ENCODE results near the gene GDPD4. TPM values are rescaled to one million over a fixed set of nuclear protein-coding genes. Genes with fewer than 3 reads are reported as not detected.
"Not testable (repeated sequence)": the region's sequence is repeated elsewhere in the genome, so short reads cannot be mapped to it uniquely, and the experiment has no call there.

The GDPD4 gene, protein sequence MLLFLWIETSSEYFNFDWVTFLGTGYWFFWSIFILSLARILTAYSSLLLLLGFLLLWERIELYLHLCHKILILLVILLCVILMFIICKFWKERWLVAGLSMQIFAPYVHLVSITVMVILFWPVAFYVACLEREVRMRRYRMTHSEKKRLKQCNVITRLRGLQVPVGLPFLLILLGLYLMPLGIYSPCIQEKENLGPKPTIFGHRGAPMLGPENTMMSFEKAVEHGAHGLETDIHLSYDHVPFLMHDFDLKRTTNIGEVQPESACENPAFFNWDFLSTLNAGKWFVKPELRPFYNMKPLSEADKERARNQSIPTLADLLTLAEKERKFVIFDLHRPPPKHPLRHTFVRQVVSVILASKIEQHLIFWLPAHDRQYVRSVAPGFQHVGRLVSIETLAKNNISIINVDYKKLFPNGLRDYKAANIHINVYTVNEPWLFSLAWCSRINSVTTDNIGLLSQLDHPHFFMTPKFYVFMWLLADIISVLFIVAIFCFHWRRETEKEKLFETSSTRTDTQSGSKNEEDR
- total RNA-seq: not detected

DNA sequence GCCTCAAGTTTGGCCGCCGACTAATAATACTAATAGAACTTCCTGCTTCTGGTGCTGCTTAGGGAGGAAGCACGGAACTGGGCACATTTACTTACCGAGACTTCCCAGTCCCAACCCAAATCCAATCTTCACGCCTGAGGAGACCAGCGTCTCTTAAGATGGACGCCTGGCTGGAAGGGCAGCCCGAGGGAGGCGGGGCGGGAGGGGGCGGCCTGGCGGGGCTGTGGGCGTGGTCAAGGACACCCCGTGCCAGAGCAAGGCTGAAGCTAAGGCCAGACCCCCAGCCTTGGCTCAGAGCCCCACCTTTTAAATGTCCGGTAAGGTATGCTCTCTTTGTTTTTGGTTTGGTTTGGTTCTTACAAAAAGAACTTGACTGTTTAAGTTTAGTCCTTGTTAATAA, at the start of gene GDPD4:
Gene GDPD4 (minus strand): TSS at position 177 of the 400 bp plus-strand sequence. CDS start 16,549 bp downstream, outside the sequence.
- no peak for DNase-seq

DNA sequence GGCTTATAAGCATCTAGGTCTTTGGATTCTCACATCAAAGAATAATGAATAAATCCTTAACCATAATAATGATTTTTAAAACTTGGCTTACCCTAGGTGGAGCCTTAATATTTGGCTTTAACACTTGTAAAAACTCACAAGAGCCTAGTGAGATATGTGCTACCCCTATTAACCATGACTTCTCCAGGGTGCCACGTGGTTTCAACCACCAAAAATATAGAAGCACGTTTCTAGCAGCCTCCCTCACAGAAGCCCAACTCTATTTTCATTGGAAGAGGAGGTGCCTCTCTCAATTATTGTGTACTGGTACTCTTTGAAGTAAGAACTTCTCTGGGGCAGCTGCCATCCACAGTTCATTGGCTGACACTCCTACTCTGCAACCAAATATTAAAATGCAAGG, 46.5 kb upstream of the GDPD4 start:
- no peak for DNase-seq

DNA sequence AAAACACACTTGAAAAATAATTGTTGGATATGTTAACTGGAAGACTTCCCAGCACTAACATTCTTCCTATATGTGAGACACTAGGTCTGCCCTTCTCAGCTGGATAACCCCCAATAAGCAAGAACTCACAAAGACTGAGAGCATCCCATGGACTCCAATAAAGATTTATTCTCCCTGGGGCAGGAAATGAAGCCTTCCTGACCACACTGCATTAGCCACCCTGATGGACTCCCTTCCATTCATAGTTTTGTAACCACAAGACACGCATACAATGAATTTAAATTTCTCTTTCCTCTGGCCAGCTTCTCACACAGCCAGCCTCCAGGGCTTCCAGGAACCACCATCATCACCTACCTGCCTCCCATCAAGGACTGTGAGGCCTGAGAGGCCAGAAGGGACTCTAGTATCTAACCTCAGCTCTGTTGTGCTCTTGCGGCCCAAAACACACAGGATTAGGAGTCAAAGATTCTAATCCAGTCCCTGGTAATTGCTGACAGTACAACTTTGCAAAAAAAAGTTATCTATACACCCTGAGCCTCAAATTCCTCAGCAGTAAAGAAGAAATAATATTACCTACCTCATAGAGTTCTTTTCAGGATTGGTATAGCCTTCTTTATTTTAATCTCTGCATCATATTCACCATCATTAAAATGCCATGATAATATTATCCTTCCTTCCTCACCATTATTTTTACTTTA, 45.6 kb upstream of the GDPD4 start:
- DNase-seq: no peak

DNA sequence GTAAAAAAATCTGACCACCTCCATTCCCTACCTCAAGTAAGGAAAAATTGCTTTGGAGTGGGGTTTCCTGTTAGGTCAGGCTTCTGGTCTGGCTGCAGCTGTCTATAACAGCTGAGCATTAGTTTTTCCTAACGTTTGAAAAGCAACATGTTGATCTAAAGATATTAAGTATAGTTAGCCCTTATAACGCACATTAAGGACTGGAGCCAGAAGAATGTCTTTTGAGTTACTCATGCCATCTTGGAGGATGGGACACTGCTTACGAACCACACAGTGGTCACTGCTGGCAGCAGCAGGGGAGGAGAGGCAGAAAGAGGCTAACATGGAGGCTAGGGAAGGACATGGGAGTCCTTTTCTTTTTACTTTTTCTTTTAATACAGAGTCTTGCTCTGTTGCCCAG, 44.1 kb upstream of the GDPD4 start:
- DNase-seq: no peak

DNA sequence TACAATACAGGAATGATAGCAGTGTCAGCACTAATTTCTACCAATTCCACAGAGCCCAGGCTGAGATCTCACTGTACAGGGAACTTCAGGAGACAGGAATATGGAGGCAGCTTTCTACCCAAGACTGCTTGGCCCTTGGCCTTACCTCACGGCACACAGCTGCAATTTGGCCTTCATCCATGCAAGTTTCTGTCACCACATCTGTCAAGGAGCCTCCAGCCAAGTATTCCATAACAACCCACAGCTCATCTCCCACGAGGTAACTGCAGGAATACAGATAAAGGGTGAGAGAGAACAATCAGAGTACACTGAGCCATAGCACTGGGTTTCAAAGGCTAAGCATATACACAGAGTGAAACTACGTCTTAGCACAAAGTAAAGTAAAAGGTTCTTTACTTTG, 39.0 kb upstream of the GDPD4 start:
- no peak for DNase-seq

DNA sequence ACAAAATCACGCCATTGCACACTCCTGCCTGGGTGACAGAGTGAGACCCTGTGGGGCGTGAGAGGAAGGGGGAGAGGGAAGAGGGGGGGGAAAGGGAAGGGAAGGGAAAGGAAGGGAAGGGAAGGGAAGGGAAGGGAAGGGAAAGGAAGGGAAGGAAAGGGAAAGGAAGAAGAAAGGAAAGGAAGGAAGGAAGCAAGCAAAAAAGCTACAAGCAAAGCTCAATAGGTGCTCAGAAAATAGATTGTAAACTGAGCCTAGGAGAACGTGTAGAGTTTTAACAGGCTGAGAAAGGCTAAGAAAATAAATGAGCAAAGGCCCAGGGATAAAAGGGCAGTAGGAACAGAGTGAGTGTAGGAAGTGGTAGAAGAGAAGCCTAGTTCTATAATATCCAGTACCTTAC, 30.8 kb upstream of the GDPD4 start:
- no peak for DNase-seq

DNA sequence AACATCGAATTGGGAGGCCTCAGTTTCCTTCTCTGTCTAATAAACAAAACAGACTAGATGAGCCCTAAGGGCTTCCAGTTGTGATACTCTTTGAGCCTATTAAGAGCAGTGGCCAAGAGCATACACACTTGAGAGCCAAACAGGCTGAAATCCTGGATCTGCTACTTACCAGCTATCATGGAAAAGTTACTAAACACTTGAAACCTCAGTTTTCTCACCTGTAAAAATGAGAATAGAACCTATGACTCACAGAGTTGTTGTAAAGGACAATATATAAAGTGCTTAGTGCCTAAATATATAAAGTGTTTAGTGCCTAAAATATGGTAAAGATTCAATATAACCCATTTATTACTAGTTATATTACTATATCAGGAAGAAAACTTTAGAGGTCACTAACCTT, 23.7 kb upstream of the GDPD4 start:
- DNase-seq: no peak

DNA sequence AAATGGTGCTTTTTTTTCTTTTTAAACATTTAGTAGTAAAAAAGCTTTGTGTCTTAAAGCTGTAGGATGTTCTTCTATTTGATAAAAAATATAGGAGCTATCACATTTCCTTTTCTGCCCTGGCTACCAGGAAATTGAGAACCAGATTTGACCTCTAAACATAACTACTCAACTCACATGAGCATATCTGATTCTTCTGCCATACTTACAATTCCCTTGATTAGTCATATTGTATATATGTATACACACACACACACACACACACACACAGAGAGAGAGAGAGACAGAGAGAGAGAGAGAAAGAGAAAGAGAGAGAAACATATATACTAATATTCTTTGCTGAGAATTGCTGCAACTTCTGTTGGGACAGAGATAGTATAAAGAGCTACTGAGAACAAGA, 23.0 kb upstream of the GDPD4 start:
- DNase-seq: no peak

DNA sequence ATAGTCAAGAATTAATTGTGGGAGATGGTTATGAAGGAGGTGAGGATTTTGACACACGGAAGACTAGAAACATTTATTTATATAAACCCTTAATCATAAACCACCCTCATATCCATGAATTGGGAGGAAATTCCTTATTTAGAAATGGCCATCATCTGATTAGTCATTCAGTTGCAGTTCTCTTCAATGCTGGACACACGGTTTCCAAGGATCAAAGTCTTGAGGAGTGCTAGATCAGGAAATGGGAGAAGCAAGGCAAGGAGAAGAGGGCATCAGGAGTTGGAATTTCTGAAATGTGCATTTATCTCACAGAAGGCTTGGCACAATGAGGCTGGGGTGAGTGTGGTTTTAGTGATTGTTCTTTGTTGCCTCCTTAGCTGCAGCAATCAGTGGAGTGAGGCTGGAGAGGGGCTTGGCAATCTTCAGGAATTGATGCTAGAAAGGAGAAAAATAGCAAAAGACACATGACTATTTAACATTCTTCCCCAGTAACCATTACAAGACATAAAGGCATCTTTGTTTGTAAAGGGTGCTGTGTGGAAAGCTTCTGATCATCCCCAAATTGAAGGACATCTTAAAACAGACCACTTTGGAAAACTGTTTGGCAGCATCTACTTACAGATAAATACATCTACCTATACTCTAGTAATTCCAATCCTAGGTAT, 21.6 kb upstream of the GDPD4 start:
- DNase-seq: no peak

DNA sequence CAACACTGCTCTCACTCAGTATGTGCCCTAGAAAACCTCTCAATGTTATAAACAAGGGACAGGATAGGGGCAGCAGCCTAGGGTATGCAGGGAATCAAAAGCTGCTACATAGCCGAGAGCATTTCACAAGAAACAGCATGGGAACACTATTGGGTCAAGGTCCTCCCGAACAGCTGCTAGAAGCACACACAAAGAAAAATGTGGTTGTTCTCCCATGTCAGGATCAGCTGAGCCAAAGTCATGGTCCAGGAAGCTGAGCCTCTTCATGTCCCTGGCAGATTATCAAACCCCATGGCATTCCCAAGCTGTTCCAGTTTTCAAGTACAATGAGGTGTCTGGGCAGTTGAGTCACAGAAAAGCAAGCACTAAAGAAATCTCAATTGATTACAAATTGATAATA, 21.0 kb upstream of the GDPD4 start:
- no peak for DNase-seq

DNA sequence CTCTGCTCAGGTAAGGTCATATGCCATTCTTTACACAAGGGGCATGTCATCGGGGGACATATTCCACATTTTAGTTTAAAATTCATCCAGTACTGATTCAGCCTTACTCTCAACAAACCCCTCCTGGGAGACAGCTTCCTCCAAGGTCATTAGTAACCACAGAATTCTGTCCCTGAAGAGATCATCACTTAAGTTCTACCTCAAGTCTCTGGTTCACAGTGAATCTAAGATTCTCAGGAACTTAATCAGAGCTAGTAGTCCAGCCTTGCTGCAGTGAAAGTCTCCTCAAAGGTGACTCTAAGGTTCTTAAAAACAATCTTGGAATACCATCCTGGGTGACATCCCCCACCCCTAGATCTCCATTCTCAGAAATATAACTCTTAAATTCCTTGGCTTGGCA, 18.9 kb upstream of the GDPD4 start:
- no peak for DNase-seq

DNA sequence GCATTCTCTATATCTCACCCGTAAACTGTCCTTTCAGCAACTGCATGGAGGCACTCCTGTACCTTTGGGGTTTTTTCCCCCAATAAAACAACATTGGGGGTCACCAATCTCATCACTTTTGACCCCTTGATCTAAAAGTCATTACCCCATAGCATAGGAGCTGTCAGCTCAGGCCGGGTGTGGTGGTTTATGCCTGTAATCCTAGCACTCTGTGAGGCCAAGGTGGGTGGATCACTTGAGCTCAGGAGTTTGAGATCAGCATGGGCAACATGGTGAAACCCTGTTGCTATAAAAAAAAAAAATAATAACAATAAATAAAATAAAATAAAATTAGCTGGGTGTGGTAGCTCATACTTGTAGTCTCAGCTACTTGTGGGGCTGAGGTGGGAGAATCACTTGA, 17.1 kb upstream of the GDPD4 start:
- DNase-seq: no peak

DNA sequence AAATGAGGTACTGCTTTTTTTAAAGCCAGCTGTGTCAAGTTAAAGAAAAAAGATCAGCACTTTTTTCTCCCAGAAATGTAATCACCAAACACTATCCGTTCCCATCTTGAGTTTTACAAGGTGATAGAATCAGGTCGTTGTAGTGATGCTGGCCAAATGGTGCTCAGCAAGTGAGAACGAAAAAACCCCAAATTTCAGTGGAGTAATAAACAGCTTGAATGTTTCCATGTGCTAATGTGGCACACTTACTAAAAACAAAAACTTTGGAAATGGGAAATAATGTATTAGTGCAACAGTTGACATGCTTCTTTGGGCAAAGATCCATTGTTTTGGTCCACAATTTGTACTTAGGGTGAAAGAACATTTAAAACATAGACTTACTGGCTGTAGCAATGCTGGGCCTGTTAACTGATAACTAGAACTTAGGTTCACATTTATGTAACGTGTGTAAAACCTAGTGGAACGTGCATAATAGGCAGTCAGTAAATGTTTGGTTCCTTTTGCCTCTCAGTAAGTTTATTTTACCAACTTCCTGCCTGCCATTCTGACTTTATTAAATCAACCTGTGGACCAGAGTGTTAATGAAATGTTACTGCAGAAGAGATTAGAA, 15.4 kb upstream of the GDPD4 start:
- DNase-seq: no peak

DNA sequence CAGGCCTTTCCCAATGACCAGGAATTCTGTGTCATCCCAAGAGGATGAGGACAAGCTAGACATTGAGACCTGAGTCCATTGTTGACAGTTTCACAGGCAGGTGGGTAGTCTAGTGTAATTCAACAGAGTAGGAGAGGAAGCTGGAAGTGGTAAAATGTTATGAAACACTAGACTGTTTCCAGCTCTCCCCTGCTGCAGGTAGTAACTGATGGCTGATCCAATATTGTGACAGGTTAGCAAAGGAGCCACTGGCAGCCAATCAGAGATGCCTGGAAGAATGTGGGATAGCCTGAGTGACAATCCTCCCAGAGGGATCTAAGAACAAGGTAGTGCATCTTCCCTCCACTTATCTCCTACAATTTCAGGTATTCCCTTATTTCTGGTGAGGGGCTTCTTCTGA, 10.6 kb upstream of the GDPD4 start:
- no peak for DNase-seq

DNA sequence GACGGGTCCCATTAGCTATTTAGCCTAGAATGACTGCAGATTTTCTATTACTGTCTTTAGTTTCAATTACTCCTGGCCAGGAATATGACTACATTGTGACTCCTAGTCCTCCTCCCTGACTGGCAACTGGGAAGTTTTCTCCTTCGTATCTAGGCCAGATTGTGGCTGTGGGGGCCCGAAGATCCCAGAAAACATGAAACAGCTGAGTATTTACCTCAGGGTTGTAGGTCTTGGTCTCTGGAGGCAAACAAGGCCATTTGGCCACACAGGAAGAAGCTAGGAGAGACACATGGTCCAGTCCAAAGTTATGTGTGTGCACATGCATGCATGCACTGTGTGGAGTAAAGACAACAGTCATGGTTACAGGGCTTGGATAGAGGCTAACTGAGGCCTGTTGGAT, 10.2 kb upstream of the GDPD4 start:
- DNase-seq: no peak

DNA sequence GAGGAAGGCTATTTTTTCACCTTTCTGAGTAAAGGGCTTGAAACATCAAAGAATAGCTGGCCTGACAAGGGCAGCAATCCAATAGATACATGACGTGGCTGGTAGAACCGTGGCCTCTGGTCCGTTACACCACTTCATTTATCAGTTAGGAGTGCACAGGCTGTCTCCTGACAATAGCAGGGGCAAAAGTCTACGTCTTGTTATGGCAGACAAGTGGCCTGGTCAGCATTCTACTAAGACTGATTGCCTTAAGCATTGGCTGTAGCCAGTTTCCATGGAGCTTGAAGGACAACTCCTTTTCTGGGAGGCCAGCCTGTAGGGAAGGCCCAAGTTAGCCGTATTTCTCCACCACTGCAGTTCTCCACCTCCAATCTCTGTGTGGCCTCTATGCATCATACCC, 9.2 kb upstream of the GDPD4 start:
- no peak for DNase-seq

DNA sequence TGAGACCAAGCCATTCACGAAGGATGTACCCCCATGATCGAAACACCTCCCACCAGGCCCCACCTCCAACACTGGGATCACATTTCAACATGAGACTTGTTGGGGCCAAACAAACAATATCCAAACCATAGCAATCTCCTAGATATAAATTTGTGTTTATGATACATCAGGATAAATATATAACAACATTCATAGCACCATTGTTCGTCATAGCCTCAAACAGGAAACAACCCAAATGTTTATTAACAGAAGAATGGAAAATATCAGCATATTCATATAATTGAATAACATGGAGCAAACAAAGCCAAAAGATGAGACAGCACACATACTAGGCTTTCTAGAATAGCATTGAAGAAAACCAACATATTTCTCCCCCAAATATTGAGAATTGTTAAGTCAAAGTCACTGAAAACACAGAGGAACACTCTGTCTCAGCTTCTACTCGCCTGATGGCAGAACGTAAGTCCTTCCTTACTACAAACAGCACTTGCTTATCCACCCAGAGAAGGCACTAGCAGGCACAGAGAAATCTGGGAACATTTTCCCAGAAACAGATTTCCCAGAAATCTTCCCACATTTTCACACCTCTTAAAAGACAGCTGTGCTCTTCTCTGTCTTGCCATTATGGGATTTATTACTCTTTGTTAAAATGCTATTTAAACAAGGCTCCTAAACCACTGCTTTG, 8.1 kb upstream of the GDPD4 start:
- DNase-seq: no peak

DNA sequence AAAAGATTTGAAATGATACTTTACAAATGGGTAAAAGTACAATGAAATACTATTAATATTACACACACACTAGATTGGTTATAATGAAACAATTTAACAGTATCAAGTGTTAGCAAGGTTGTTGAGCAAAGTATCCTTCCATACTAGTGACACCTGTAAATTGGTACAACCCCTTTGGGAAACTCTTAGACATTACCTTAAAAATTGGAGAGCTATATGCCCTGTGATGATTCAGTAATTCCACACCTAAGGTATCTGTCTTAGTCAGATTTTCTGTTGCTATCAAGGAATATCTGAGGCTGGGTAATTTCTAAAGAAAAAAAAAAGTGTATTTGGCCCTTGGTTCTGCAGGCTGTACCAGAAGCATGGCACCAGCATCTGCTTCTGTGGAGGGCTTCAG, 7.4 kb upstream of the GDPD4 start:
- DNase-seq: no peak

DNA sequence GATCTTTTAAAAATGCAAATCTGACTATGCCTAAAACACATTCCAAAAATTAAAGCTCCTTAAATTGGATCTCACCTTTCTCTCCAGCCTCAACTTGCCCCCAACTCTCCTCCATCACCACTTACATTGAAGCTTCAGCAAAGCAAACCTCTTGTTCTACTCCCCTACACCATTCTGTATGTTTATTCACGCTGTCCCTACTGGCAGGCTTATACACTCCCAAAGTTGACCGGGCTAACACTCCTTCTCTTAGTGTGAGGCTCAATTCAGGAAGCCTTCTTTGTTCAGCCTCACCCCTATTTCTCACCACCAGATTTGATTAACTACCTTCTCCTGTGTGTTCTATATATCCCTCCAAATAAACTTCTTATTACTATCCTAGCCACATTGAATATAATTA, 1.8 kb upstream of the GDPD4 start:
- no peak for DNase-seq

DNA sequence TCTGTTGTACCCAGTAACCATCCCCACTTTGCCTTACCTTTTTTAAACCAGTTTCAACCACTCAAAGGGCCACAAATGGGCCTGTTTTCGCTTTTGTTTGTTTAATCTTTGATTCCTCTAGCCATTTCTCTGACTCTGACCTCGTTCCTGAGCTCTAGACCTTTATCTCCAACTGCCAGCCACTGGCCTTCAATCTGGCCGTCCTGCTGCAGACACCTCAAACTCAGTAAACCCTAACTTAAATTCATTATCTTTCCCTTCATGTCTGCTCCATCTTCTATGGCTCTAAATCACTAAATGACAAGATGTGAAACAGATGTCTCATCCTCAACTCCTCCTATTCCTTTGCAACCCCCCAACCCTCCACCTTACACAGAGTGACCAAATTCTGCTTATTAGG, 1.3 kb upstream of the GDPD4 start:
- DNase-seq: no peak

DNA sequence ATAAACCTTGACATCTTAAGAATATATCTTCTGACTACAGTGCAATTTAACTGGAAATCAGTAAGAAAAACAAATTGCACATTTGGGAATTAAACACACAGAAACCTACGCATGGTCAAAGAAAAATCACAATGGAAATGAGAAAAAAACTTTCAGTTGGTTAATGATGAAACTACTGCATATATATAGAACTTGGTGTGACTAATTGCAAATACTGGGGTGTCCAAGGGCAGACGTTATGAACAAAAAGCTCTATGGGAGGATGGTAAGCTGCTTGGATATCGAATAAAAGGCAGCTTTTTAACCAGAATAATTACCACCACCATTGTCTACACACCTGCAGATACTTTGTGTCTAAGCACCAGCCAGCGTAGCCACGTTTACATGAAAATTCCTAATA, 791 bp downstream of the GDPD4 start:
- DNase-seq: no peak

DNA sequence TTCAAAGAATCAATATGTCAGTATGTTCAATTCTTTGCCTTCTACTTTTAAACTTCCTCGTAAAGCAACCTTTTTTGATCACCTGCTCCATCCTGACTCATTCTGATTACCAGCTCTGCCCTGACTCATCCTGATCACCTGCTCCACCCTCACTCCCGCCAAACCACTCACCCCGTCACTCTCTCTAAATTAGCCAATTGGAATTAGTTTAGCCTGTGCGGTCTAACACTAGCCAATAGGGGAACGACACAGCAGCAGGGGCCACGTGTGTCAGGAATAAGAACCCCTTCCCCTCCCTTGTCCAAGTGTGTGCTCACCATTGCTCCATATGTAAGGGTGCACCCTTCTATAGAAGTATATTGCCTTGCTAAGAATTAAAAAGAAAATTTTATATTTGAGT, 1.5 kb downstream of the GDPD4 start:
- DNase-seq: not testable (repeated sequence)

DNA sequence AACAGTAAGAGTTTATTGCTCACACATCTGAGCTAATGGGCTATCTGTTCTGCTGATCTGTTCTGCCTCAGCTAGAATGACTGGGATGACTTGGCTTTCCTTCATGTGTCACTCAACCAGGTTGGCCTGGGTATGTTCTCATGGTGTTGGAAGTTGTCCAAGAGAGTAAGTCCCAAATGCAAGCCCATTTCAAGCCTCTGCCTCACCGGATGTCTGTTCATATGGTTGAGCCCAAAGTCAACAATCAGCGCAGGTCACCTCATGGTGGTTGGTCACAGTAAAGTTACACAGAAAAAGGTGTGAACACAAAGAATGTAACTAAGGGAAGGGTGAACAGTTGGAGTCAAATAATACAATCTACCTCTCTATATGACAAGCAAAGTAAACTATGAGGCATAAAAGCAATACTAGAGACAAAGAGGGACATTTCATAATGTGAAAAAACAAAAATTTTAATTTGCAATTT, 1.9 kb downstream of the GDPD4 start:
- DNase-seq: no peak

All from effector CD4-positive, alpha-beta T cell (primary cell).